GM18519 (cell line): ENCODE measurements around the gene XYLB.
A peak's percentile ranks its signal among the peaks of the same experiment; 100 is the strongest.
"Not testable (repeated sequence)": the region's sequence is repeated elsewhere in the genome, so short reads cannot be mapped to it uniquely, and the experiment has no call there.

Experiments
- ATAC-seq: cut with Tn5 transposase; IDR thresholded peaks from one replicate; pipeline ENCODE4 v1.9.1; 2021; ENCODE audit warnings: mild to moderate bottlenecking, moderate library complexity; ENCODE audit not compliant: unreplicated experiment, low FRiP score

The XYLB gene

DNA sequence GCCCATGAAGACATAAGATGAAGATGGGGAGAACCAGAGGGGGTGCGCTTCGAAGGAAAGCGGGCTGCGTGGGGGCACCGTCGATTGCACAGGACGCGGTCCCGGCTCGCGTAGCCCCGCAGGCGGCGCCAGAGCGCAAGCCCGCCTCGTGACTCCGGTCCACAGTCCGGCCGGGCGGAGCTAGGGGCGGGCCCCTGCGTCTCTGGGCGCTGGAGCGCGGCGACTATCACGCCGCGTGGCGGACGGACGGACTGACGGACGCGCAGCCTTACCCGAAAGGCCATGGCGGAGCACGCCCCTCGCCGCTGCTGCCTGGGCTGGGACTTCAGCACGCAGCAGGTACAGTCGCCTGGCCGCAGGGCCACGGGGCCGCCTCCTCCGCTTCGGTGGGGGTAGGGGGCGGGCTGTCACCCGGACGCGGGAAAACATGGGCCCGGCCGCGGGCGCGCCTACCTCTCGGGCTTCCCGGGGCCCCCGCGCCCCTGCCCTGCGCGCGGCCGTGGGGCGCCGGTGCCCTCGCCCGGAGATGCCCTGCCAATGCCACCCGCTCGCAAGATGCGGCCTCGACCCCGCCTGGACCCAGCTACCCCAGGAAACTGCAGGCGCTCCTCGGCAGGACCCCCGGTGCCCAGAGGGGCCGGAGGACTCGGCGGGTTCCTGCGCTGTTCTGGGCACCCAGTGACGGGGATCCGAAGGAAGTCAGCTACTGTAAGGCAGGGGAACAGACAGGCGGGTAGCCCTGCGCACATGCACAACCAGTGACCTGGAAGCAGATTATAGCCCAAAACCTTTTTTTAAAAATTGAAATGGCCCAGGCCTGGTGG is at the start of gene XYLB:
Gene XYLB, plus strand, starts transcription at position 199 of the 824 bp plus-strand sequence. Its CDS starts 84 bp downstream, at position 283.
- peak; percentile 95 for ATAC-seq

- ATAC-seq: not testable (repeated sequence)
Measured at GRCh38 chr3:38297053-38297452, 49.5 kb upstream of the XYLB start.

DNA sequence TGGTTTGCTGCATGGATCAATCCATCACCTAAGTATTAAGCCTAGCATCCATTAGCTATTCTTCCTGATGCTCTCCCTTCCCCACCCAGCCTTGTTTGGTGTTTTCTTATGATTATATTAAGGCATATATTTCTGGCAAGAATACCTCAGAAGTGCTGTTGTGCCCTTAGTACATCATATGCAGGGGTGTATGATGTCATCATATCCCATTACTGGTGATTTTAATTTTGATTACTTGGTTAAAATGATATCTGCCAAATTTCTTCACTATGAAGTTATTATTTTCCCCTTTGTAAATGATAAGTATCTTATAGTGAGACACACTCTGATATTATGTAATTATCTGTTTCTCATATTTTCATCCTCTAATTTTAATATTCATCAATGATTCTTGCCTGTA is 49.0 kb upstream of the XYLB start:
- ATAC-seq: no peak

DNA sequence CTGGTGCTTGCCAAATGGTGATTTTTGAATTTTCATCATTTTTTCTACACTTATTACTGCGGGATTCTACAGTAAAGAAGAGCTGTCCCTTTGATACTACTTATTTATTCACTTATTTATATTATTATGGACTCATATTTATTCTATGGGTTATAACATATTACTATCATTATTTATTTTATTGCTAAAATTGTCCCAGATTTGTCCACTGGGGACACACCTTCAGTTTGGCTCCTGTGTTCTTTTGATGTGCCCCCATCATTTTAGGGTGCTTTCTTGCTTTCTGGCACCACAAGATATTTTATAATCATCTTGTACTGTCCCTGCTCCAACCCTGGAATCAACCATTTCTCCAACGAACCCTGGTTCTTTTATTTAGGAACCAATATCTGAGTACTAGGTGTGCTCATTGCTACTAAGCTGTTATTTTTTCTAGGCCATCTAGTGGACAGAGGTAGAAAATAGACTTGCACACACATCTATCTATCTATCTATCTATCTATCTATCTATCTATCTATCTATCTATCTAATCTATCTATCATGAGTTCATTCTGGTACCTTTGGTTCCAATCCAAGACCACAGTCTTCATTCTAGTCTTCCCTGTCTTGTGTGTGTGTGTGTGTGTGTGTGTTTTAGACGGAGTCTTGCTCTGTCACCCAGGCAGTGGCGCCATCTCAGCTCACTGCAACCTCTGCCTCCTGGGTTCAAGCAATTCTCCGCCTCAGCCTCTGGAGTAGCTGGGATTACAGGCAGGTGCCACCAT is 48.5 kb upstream of the XYLB start:
- ATAC-seq: no peak

DNA sequence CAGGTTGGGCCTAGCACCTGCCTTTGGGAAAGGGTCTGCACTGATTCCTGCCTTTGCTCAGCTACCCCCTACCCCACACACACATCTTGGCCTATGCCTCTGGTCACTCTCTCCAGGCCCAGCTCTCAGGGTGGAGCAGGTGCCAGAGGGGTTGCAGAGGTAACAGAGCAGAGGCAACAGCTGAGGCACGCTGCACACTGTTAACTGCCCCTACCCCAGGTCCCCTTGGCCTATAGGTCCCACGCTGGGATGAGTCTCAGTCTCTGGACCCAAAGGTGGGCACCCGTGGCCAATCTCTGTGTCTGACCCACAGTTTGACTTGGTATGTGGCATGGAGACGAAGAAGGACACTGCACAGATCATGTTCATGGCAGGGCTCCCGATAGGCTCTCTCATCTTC is 39.6 kb upstream of the XYLB start:
- no peak for ATAC-seq

DNA sequence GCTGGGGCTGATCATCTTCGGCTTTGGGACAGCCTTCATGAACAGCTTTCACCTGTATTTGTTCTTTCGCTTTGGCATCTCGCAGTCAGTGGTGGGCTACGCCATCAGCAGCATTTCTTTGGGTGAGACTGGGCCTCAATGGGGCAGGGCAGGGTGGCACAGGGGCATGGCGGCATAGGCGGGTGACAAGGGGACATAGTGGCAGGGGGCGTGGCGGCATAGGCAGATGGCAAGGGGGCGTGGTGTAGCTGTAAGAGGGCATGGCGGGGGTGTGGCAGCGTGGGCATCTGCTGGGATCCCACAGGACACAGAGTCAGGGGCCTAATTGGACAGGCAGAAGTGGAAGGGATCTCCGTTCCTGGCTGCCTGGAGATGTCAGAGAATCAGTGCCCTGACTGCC is 39.0 kb upstream of the XYLB start:
- no peak for ATAC-seq

DNA sequence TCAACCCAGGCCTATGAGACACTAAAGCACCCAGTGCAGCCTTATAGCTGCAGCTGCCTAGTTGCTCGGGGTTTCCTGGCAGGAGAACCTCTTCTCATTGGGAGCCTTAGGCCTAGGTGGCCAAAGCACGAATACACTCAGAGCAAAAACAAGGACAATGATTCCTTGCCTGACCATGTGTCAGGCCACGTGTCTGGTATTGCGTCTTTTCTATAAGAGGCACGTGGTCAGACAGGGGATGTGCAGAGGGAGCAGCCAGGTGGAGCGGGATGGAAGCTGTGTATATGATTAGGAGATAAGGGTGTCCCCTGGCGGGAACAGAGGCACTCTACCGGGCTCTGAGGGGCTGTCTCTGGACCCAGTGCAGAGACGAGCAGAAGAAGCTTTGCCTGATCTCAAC is 38.1 kb upstream of the XYLB start:
- ATAC-seq: no peak

DNA sequence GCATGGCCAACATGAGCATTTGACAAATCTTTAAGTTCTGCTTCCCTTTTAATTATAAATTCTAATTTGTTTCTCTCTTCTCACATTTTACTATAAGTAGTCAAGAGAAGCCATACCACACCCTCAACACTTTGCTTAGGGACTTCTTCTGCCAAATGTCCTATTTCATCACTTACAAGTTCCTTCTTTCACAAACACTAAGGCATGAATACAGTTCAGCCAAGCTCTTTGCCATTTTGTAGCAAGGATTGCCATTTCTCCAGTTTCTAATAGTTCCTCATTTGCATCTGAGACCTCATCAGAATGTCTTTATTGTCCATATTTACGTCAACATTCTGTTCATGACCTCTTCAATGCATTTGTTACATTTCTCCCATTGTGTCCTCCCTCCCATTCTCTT is 35.1 kb upstream of the XYLB start:
- no peak for ATAC-seq

- ATAC-seq: no peak
Measured at GRCh38 chr3:38311941-38312340, 34.6 kb upstream of the XYLB start.

GRCh38 chr3:38312356-38312755 is 34.2 kb upstream of the XYLB start:
- no peak for ATAC-seq

DNA sequence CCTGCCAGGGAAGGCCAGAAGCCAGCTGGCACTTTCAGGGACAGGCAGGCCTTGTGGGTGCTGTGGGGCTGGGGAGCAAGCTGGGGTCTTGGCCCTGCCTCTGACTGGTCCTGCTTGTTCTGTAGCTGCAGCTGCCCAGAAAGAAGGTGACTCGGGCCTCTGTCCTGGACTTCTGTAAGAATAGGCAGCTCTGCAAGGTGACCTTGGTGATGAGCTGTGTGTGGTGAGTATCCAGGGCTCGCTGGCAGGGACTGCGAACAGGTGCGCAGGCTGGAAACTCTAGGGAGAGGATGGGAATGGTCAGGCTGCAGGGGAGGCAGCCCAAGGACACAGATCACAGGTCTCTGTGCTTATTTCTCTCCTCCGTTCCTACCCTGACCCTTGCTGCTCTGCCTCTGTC is 33.3 kb upstream of the XYLB start:
- ATAC-seq: no peak

DNA sequence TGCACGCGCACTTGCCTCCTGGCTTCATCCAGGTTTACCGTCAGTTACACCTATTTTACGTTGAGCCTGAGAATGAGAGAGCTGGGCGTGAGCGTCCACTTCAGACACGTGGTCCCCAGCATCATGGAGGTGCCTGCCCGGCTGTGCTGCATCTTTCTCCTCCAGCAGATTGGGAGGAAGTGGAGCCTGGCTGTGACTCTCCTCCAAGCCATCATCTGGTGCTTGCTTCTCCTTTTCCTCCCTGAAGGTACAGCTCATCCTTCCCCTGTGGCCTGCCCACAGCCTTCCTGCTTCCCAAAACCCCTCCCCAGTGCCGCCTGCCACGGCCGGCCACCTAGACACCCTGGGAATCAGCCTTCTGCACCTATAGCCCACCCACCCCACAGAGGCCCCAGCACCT is 32.9 kb upstream of the XYLB start:
- ATAC-seq: no peak

DNA sequence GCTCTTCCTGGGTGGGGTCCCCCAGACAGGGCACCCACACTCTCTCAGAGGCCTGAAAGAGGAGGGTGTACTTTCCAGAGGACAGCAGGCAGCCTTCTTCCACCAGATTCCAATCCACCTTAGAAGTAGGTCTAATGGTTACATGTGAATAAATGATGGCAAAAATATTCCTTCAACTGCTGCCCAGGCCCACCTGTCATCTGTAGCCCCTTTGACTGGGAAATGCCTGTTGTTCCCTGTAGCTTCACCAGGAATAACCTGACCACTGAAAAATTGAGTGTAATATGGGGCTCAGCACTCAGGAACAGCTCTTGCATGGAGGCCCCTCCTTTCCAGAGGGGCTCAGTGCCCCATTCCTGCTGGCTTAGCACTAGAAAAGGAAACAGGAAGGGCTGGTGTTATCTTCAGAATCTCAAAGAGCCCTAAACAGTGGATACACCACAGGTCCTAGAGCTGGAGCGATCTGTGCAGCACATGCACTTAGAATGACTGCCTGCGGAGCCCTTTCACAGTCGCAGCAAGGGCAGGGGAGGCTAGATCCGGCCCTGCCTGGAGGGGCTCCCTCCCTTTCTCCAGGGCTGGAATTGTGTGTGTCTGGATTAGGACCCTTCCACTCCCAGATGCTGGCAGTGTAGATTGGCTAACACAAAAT is 32.3 kb upstream of the XYLB start:
- no peak for ATAC-seq

GRCh38 chr3:38314764-38315487 is 31.7 kb upstream of the XYLB start:
- ATAC-seq: no peak

DNA sequence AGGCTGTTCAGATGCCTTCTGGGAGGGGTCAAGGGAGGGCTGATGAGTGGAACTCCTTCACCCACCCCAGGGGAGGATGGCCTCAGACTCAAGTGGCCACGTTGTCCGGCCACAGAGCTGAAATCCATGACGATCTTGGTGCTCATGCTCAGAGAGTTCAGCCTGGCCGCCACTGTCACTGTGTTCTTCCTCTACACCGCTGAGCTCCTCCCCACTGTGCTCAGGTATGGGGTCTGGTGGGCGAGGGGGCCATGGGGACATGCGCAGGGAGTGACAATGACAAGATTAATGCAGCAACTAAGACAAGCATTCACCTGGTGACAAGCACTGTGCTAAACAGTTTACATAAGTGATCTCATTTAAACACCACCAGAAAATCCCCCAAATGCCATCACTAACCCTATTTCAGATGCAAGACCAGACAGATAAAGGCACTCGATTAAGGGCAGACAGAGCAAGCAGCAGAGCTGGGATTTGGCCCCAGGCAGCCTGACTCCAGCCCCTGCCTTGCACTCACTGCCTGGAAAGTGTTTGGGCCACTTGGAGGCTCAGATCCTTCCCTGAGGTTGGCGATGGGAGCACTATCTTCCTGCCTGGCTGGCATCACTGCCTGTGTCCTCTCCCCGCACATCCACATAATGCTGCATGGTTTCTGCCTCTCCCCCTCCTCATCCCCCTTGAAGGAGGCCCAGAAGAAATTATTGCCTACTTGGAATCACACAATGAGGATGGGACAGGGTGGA is 30.9 kb upstream of the XYLB start:
- no peak for ATAC-seq

GRCh38 chr3:38316356-38317191 is 30.0 kb upstream of the XYLB start:
- no peak for ATAC-seq

- ATAC-seq: no peak
Measured at GRCh38 chr3:38317192-38317759, 29.3 kb upstream of the XYLB start.

GRCh38 chr3:38318766-38319671 is 27.6 kb upstream of the XYLB start:
- ATAC-seq: no peak
